ENCODE results near the gene TRPM4.
"Not testable (repeated sequence)": the region's sequence is repeated elsewhere in the genome, so short reads cannot be mapped to it uniquely, and the experiment has no call there.

TRPM4 gene

GRCh38 chr19:49117677-49118564, 39.7 kb upstream of the TRPM4 start:
- H3K27ac ChIP-seq, result peak overlapping the region; percentile 98
- peak overlapping the region; percentile 97 for H3K9ac ChIP-seq
- no peak for TF ChIP-seq Cebpa-rat (IDR thresholded peaks at IDR 0.05)
- peak overlapping the region; percentile 99 for H3K4me2 ChIP-seq
- peaks cover 35% of the 10 kb centered on the region for H3K27me3 ChIP-seq
- H3K36me3 ChIP-seq, result no peaks in the 10 kb centered on the region; the same call in 1 of the 2 replicates
- peaks cover 24% of the 10 kb centered on the region for H4K20me1 ChIP-seq
- peak overlapping the region; percentile 75 for H3K4me3 ChIP-seq
- H3K9me3 ChIP-seq, result no peaks in the 10 kb centered on the region
- peaks cover 63% of the 10 kb centered on the region for H3K4me1 ChIP-seq

DNA sequence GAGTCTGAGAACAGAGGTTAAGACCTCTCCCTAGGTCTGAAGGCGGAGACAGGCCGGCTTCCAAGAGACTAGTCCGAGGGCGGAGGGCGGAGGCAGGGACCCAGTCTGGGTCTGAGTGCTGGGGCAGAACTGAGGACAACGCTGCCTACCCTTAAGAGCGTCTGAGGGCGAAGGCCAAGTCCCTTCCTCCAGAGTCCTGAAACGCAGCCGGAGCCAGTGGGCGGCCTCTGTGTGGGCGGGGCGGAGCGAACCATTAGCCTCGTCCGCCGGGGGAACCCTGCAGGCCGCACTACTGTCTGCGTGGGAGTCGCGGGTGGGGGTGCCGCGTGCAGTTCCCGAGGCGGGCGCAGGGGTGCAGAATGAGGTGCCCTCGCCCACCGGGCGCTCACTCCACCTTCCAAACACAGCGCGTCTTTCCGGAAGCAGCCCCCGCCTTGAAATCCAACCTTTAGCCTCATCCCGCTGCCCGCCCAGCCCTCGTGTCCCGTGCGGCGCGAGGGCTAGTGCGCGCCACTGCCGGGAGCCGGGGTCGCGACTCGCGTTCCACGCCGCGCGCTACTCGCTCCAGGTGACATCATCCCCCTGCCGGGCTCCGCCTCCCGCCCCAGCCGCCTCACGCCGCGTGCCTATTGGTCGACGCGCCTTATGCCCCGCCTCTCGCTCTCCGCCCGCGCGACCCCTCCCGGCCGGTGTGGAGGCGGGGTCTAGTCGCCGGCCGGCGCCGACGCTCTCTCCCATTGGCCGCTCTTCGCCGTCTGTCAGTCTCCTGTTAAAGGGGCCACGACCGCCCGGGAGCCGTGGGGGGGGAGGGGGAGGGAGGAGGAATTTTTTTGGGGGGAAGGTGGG, 38.8 kb upstream of the TRPM4 start, which contains the start of gene C19orf73:
Gene C19orf73 (minus strand): TSS at position 579 of the 846 bp plus-strand sequence. CDS start 121 bp downstream, at position 458.
- Histone ChIP-seq H3K36me3 (no peaks in the 10 kb centered on the region; the same call in 1 of the 2 replicates), H3K27ac (peak within 1 kb of the TSS; percentile 98), H4K20me1 (peaks cover 24% of the 10 kb centered on the region), H3K9me3 (no peaks in the 10 kb centered on the region), H3K4me1 (peaks cover 55% of the 10 kb centered on the region), H3K9ac (peak within 1 kb of the TSS; percentile 97), H3K27me3 (peaks cover 35% of the 10 kb centered on the region), H3K4me3 (peak within 1 kb of the TSS; percentile 75), H3K4me2 (peak within 1 kb of the TSS; percentile 99)
- no peak for TF ChIP-seq Cebpa-rat (IDR thresholded peaks at IDR 0.05)

- H3K4me2 ChIP-seq, result peak within 1 kb of the TSS; percentile 99
- H3K27me3 ChIP-seq, result peaks cover 35% of the 10 kb centered on the region
- no peak for TF ChIP-seq Cebpa-rat (IDR thresholded peaks at IDR 0.05)
- peaks cover 51% of the 10 kb centered on the region for H3K4me1 ChIP-seq
- peak within 1 kb of the TSS; percentile 97 for H3K9ac ChIP-seq
- H3K9me3 ChIP-seq, result no peaks in the 10 kb centered on the region
- H3K4me3 ChIP-seq, result peak within 1 kb of the TSS; percentile 75
- no peaks in the 10 kb centered on the region; the same call in 1 of the 2 replicates for H3K36me3 ChIP-seq
- H4K20me1 ChIP-seq, result peaks cover 24% of the 10 kb centered on the region
- H3K27ac ChIP-seq, result peak within 1 kb of the TSS; percentile 98
These were observed 37.9 kb upstream of the TRPM4 start, which contains the start of gene PPFIA3 for GRCh38 chr19:49119411-49120324. Gene PPFIA3, plus strand, starts transcription at chr19:49119544. Its CDS starts 8,330 bp downstream, at chr19:49127874.

DNA sequence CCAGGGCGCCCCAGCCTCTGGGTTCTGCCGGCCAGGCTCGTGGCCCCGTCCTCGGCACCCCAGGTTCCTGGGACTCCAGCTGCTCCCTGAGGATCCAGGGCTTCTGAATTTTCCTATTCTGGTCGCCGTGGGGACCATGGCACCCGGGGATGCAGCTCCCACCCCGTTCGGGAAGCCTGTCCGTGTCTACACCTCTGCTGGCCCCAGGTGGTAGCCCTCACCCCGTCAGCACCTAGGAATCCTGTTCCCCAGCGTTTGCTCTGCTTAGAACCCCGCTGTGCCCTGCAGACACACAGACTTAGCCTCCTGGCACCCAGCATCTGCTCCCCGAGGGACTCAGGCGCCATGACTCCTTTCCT, 37.3 kb upstream of the TRPM4 start:
- Histone ChIP-seq H3K4me2 (peak overlapping the region; percentile 99), H3K4me1 (peaks cover 46% of the 10 kb centered on the region), H3K9ac (peak overlapping the region; percentile 97), H3K4me3 (peak overlapping the region; percentile 75), H3K27me3 (peaks cover 35% of the 10 kb centered on the region), H3K27ac (no peak overlapping the region), H4K20me1 (peaks cover 24% of the 10 kb centered on the region), H3K9me3 (no peaks in the 10 kb centered on the region), H3K36me3 (no peaks in the 10 kb centered on the region; the same call in 1 of the 2 replicates)
- TF ChIP-seq Cebpa-rat (IDR thresholded peaks at IDR 0.05), result no peak

DNA sequence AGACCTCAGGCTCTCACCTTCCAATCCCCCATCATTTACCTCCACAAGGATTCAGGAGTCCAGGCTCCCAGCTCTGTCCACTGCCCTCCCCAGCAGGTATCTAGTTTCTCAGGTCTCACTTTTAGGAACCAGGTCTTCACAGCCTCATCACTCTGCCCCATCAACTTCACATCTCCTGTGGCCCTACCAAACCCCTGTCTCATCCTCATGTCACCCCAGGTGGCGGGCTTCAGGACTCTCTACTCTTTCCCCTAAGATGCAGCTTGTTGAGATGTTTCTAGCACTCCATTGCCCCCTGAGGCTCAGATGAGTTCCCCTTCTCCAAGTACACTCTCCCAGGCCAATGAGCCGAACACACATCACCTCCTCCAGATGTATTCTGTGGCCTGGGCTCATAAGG, 36.7 kb upstream of the TRPM4 start:
- peaks cover 35% of the 10 kb centered on the region for H3K27me3 ChIP-seq
- H3K27ac ChIP-seq, result no peak overlapping the region
- H3K36me3 ChIP-seq, result no peaks in the 10 kb centered on the region; the same call in 1 of the 2 replicates
- H3K9ac ChIP-seq, result no peak overlapping the region
- H3K4me2 ChIP-seq, result peak overlapping the region; percentile 99
- no peaks in the 10 kb centered on the region for H3K9me3 ChIP-seq
- TF ChIP-seq Cebpa-rat (IDR thresholded peaks at IDR 0.05), result no peak
- H3K4me3 ChIP-seq, result peak overlapping the region; percentile 75; the same call in 1 of the 2 replicates
- H3K4me1 ChIP-seq, result peaks cover 40% of the 10 kb centered on the region
- peaks cover 24% of the 10 kb centered on the region for H4K20me1 ChIP-seq

GRCh38 chr19:49121841-49122240, 35.8 kb upstream of the TRPM4 start:
- Histone ChIP-seq H4K20me1 (peaks cover 24% of the 10 kb centered on the region), H3K4me1 (peaks cover 30% of the 10 kb centered on the region), H3K27me3 (peaks cover 35% of the 10 kb centered on the region)
- not testable (repeated sequence) for H3K36me3 ChIP-seq, H3K9me3 ChIP-seq, H3K4me2 ChIP-seq, H3K9ac ChIP-seq, H3K27ac ChIP-seq, H3K4me3 ChIP-seq

GRCh38 chr19:49123285-49123684, 34.3 kb upstream of the TRPM4 start:
- H3K27me3 ChIP-seq, result peaks cover 35% of the 10 kb centered on the region
- not testable (repeated sequence) for H3K9me3 ChIP-seq, H3K4me2 ChIP-seq, H3K4me3 ChIP-seq, H3K27ac ChIP-seq, H3K9ac ChIP-seq, H3K36me3 ChIP-seq
- peaks cover 22% of the 10 kb centered on the region for H3K4me1 ChIP-seq
- H4K20me1 ChIP-seq, result peaks cover 24% of the 10 kb centered on the region

DNA sequence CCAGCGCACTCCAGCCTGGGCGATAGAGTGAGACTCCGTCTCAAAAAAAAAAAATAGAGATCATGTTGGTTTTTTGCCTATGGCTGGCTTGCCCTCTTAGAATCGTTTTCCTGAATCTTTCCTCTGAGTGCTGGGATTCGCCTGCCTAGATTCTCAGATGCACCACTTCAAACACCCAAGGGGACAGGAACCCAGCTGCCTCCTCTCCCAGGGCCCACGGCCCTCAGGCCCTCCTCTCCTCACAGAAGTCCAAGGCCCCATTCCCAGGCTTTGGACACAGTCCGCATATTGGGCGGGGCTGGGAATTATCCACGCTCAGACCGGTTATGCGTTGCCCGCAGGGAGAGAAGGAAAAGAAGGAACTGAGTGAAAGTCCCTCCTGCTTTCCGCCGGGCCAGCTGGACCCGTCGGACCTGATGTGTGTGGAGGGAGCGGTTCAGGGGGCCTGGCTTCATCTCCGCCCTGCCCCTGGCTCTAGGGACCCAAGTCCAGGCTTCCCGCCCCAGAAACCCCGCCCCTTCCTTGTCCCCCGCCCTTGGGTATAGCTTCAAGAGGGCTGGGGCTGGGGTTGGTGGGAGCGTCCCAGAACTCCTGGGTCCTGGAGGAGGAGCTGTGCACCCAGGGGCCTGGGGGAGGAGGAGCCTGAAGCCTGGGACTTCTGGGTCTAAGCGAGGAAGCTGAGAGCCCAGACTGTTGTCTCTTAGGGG, 32.4 kb upstream of the TRPM4 start:
- Histone ChIP-seq H3K4me2 (no peak overlapping the region), H3K9ac (no peak overlapping the region), H3K4me1 (peaks cover 29% of the 10 kb centered on the region), H3K27me3 (peaks cover 26% of the 10 kb centered on the region), H3K36me3 (peaks cover 7% of the 10 kb centered on the region), H3K9me3 (peaks cover 7% of the 10 kb centered on the region; the same call in 1 of the 2 replicates), H3K4me3 (no peak overlapping the region), H3K27ac (no peak overlapping the region), H4K20me1 (peaks cover 19% of the 10 kb centered on the region)
- TF ChIP-seq Cebpa-rat (IDR thresholded peaks at IDR 0.05), result no peak

Measured in BLaER1 (cell line).